H1 (cell line): ENCODE data around the gene DOCK6. TPM values are rescaled to one million over a fixed set of nuclear protein-coding genes. Genes with fewer than 3 reads are reported as not detected.
"Not testable (repeated sequence)": the region's sequence is repeated elsewhere in the genome, so short reads cannot be mapped to it uniquely, and the experiment has no call there.

ENCODE experiments used
- CTCF ChIA-PET: fragments of 300-600 bp; sonication (Branson Sonifier 250); formaldehyde crosslinking; loops from one replicate; lab custom pipeline; 2021; ENCODE audit not compliant: partially characterized antibody; lab: Charles Lee
- POLR2A ChIA-PET: fragments of 300-600 bp; sonication (Branson Sonifier 250); formaldehyde crosslinking; loops from one replicate; lab custom pipeline; 2021; ENCODE audit warnings: inconsistent platforms; ENCODE audit not compliant: partially characterized antibody; lab: Charles Lee
- DNase-seq, 2 experiments: peaks; one replicate each; pipeline versions ENCODE4 v3.0.0 to v3.0.0-alpha.2; 2010 to 2022; ENCODE audit warnings: low spot score in 2 of 2, low read depth in 1 of 2, mixed read lengths in 1 of 2
- FAIRE-seq: peaks from 2 replicates; lab custom pipeline; 2011; peaks lifted over from hg19 to GRCh38; lab: Jason Lieb, UNC
- H2AFZ ChIP-seq: 2 replicates; pipeline ENCODE4 v1.8.1; 2012; ENCODE audit warnings: low read length, inconsistent platforms
- H2AK5ac ChIP-seq: 2 replicates; pipeline ENCODE4 v1.6.1; 2013; ENCODE audit warnings: low read depth, low read length
- H2BK120ac ChIP-seq: replicated peaks from 2 replicates; pipeline ENCODE3; 2013; ENCODE audit warnings: low read depth, low read length, inconsistent platforms
- H2BK12ac ChIP-seq: 2 replicates; pipeline ENCODE4 v1.6.1; 2013; ENCODE audit warnings: low read depth, low read length
- H2BK15ac ChIP-seq: 2 replicates; pipeline ENCODE4 v1.6.1; 2013; ENCODE audit warnings: low read length
- H2BK20ac ChIP-seq: 2 replicates; pipeline ENCODE4 v1.6.1; 2013; ENCODE audit warnings: low read length
- H2BK5ac ChIP-seq: 2 replicates; pipeline ENCODE4 v1.6.1; 2013; ENCODE audit warnings: low read depth, low read length
- H3K14ac ChIP-seq: 2 replicates; pipeline ENCODE4 v1.6.1; 2013; ENCODE audit warnings: inconsistent platforms; ENCODE audit not compliant: insufficient read length
- H3K18ac ChIP-seq: 2 replicates; pipeline ENCODE4 v1.6.1; 2013; ENCODE audit warnings: low read length; ENCODE audit errors: extremely low read depth
- H3K23ac ChIP-seq: 2 replicates; pipeline ENCODE4 v1.6.1; 2013; ENCODE audit warnings: inconsistent platforms; ENCODE audit not compliant: insufficient read length
- H3K23me2 ChIP-seq: 2 replicates; pipeline ENCODE4 v1.6.1; 2013; ENCODE audit warnings: low read depth, low read length
- H3K27ac ChIP-seq: 2 replicates; pipeline ENCODE4 v1.6.1; 2011; ENCODE audit warnings: low read depth, low read length, inconsistent platforms
- H3K27me3 ChIP-seq, 4 experiments: replicated peaks in 1 of 4; 1 replicate in 1 of 4; 2 replicates in 3 of 4; pipeline versions ENCODE4 v1.6.1 to v1.8.1; 2011 to 2013; ENCODE audit warnings: low read length in 3 of 4, mild to moderate bottlenecking in 3 of 4, inconsistent platforms in 2 of 4, mixed read lengths in 2 of 4, moderate library complexity in 1 of 4; ENCODE audit not compliant: control insufficient read depth in 3 of 4, insufficient read depth in 3 of 4; ENCODE audit errors: extremely low read depth in 1 of 4
- H3K36me3 ChIP-seq, 4 experiments: 2 replicates each; pipeline versions ENCODE4 v1.6.1 to v1.8.1; 2011 to 2013; ENCODE audit warnings: mild to moderate bottlenecking in 4 of 4, low read length in 3 of 4, moderate library complexity in 2 of 4, control low read depth in 1 of 4, inconsistent platforms in 1 of 4; ENCODE audit not compliant: insufficient read depth in 4 of 4, control insufficient read depth in 2 of 4
- H3K4ac ChIP-seq: replicated peaks from 2 replicates; pipeline ENCODE3; 2013; ENCODE audit warnings: low read length, low read depth, mixed read lengths, inconsistent platforms; ENCODE audit not compliant: insufficient read length
- H3K4me1 ChIP-seq, 4 experiments: replicated peaks in 1 of 4; 1 replicate in 1 of 4; 2 replicates in 3 of 4; pipeline versions ENCODE4 v1.6.1 to v1.8.1; 2011 to 2013; ENCODE audit warnings: low read length in 3 of 4, inconsistent platforms in 2 of 4, mixed read lengths in 1 of 4; ENCODE audit not compliant: insufficient read depth in 4 of 4, control insufficient read depth in 3 of 4
- H3K4me2 ChIP-seq, 2 experiments: 2 replicates each; pipeline versions ENCODE4 v1.6.1 to v1.8.1; 2011 to 2013; ENCODE audit warnings: low read depth in 2 of 2, low read length in 2 of 2, control low read depth in 1 of 2, inconsistent platforms in 1 of 2, mild to moderate bottlenecking in 1 of 2; ENCODE audit not compliant: insufficient read depth in 1 of 2
- H3K4me3 ChIP-seq, 4 experiments: fragments of 200-600, 300-600 bp in 1 of 4; sonication (generic), shearing (Covaris generic), sonication (Bioruptor Twin) in 1 of 4; 2 replicates each; pipeline versions ENCODE4 v1.5.1 to v1.8.1; 2011 to 2016; ENCODE audit warnings: low read length in 4 of 4, low read depth in 3 of 4, control low read depth in 2 of 4, inconsistent platforms in 2 of 4, mild to moderate bottlenecking in 2 of 4, mixed read lengths in 1 of 4, moderate library complexity in 1 of 4; ENCODE audit not compliant: insufficient read depth in 2 of 4; ENCODE audit errors: extremely low read depth in 1 of 4
- H3K56ac ChIP-seq: replicated peaks from 2 replicates; pipeline ENCODE3; 2013; ENCODE audit warnings: low read depth, mild to moderate bottlenecking, mixed read lengths, low read length, inconsistent platforms; ENCODE audit not compliant: insufficient read length
- H3K79me1 ChIP-seq: 2 replicates; pipeline ENCODE4 v1.6.1; 2013; ENCODE audit warnings: low read depth, low read length, control low read depth
- H3K79me2 ChIP-seq, 2 experiments: 2 replicates each; pipeline versions ENCODE4 v1.6.1 to v1.8.1; 2012 to 2013; ENCODE audit warnings: low read length in 2 of 2, mild to moderate bottlenecking in 2 of 2, inconsistent platforms in 1 of 2; ENCODE audit not compliant: insufficient read depth in 2 of 2, control insufficient read depth in 1 of 2
- H3K9ac ChIP-seq, 4 experiments: replicated peaks in 1 of 4; 1 replicate in 1 of 4; 2 replicates in 3 of 4; pipeline versions ENCODE4 v1.6.1 to v1.8.1; 2011 to 2013; ENCODE audit warnings: low read depth in 3 of 4, low read length in 3 of 4, control low read depth in 2 of 4, mild to moderate bottlenecking in 2 of 4, moderate library complexity in 2 of 4, inconsistent platforms in 1 of 4; ENCODE audit errors: extremely low read depth in 1 of 4
- H3K9me3 ChIP-seq, 2 experiments: 2 replicates each; pipeline versions ENCODE4 v1.6.1 to v1.8.1; 2012 to 2013; ENCODE audit warnings: mild to moderate bottlenecking in 2 of 2, moderate library complexity in 2 of 2, control low read depth in 1 of 2, inconsistent platforms in 1 of 2, low read depth in 1 of 2, low read length in 1 of 2, mixed read lengths in 1 of 2; ENCODE audit not compliant: insufficient read depth in 2 of 2
- H4K20me1 ChIP-seq, 2 experiments: replicated peaks in 1 of 2; 2 replicates each; pipeline versions ENCODE3 to v1.8.1; 2011 to 2013; ENCODE audit warnings: inconsistent platforms in 2 of 2, low read length in 2 of 2, mild to moderate bottlenecking in 1 of 2; ENCODE audit not compliant: insufficient read depth in 2 of 2, control insufficient read depth in 1 of 2
- H4K5ac ChIP-seq: 2 replicates; pipeline ENCODE4 v1.6.1; 2013; ENCODE audit warnings: low read length, low read depth, mixed read lengths, inconsistent platforms; ENCODE audit not compliant: insufficient read length
- H4K8ac ChIP-seq: 2 replicates; pipeline ENCODE4 v1.8.0; 2013; ENCODE audit warnings: mild to moderate bottlenecking, moderate library complexity, low read length, inconsistent platforms; ENCODE audit not compliant: insufficient read depth; ENCODE audit errors: extremely low read depth
- H4K91ac ChIP-seq: replicated peaks from 2 replicates; pipeline ENCODE3; 2013; ENCODE audit warnings: low read length, mixed read lengths, inconsistent platforms; ENCODE audit not compliant: insufficient read length
- WGBS, 2 experiments: shearing (Covaris generic) in 1 of 2; methylation state at CpG; one replicate each; pipeline versions ENCODE4 v1.1.6 to v1.1.7; 2013 to 2015; ENCODE audit warnings: low lambda C conversion rate in 2 of 2, mixed read lengths in 2 of 2, inconsistent platforms in 1 of 2, low coverage in 1 of 2, missing lambda C conversion rate in 1 of 2; ENCODE audit not compliant: insufficient replicate concordance in 2 of 2, insufficient coverage in 1 of 2, insufficient read length in 1 of 2; ENCODE audit errors: extremely low coverage in 1 of 2, missing lambda C conversion rate in 1 of 2; 5-methylcytosine and 5-hydroxymethylcytosine counted together
- polyA plus RNA-seq, 7 experiments: library from polyadenylated mRNA; depleted of rRNA in 3 of 7; stranded (reverse) in 5 of 7; unstranded in 2 of 7; fragments of >200 nt in 5 of 7; fragments of 200-250 nt in 2 of 7; gene quantifications; 1 replicate in 5 of 7; 2 replicates in 1 of 7; 4 replicates in 1 of 7; pipeline versions ENCODE4 v1.2.1 to v1.2.3, GENCODE V29; 2011 to 2013; ENCODE audit warnings: missing spikeins in 2 of 7, mixed read lengths in 2 of 7
- total RNA-seq: library from RNA; stranded (reverse); fragmentation: NEBNext Ultra II Directional; extraction: Animal tissue kit (Norgen Biotek cat#: 25700); gene quantifications from 2 replicates; pipeline ENCODE4 v1.2.1, GENCODE V29; 2021

DOCK6 gene
- total and polyA plus RNA-seq, 2 of the 8 experiments (the other 6 are each of a cell fraction or from before 2014, with no cell fraction given): 25.5 to 54.7 TPM

- H3K4me2 ChIP-seq, H3K36me3 ChIP-seq, H3K4me1 ChIP-seq, H3K79me2 ChIP-seq, H2AFZ ChIP-seq, H3K14ac ChIP-seq, H3K27me3 ChIP-seq, H3K4me3 ChIP-seq, H3K79me1 ChIP-seq, POLR2A ChIA-PET, H3K23ac ChIP-seq, H4K91ac ChIP-seq, H3K27ac ChIP-seq, H3K56ac ChIP-seq, H3K4ac ChIP-seq, FAIRE-seq, H4K5ac ChIP-seq, H3K9me3 ChIP-seq, DNase-seq, H2BK120ac ChIP-seq, H2BK12ac ChIP-seq, H2BK20ac ChIP-seq, H2AK5ac ChIP-seq, H2BK15ac ChIP-seq, H3K9ac ChIP-seq, H4K20me1 ChIP-seq, H2BK5ac ChIP-seq, H3K23me2 ChIP-seq, H3K18ac ChIP-seq, H4K8ac ChIP-seq: not testable (repeated sequence)
- CTCF ChIA-PET: interaction anchor here (0.6 kb wide), 1 partner anchor 23 kb away, joined by 3 read pairs; no protein-coding TSS in a partner anchor
- WGBS, 2 experiments: 93% methylated on average over 2 of the region's 2 CpGs; no CpG with 5 or more reads in 1 of the 2 experiments
These were observed 101.9 kb downstream of the DOCK6 start for GRCh38 chr19:11160440-11160768.
